ENCODE measurements around the gene GTPBP10.

- no peak for TF ChIP-seq CTCF (IDR thresholded peaks at IDR 0.05)
- TF ChIP-seq POLR2AphosphoS5 (IDR thresholded peaks at IDR 0.05; ENCODE audit: insufficient read depth in 1 of 2, low read depth in 1 of 2) = no peak
- TF ChIP-seq POLR2A (IDR thresholded peaks at IDR 0.05) = no peak
These were observed 23.7 kb upstream of the GTPBP10 start for GRCh38 chr7:90322837-90323236.

All from vagina (tissue), 2 donors.